Activated T-cell treated with anti-CD3 and anti-CD28 coated beads, Interleukin-2, amount 50 U/mL, for 24 hours (primary cell): ENCODE measurements around the gene TNFSF8.

Source experiments
- DNase-seq: peaks from one replicate; pipeline ENCODE4 v3.0.0-alpha.2; 2020
- H3K27ac Mint-ChIP-seq: 2 replicates; pipeline ENCODE4 v1.8.0; 2020; ENCODE audit warnings: mild to moderate bottlenecking, mixed read lengths
- H3K27me3 Mint-ChIP-seq: 2 replicates; pipeline ENCODE4 v1.8.0; 2020; ENCODE audit warnings: mixed read lengths
- H3K36me3 Mint-ChIP-seq: 2 replicates; pipeline ENCODE4 v1.8.0; 2020; ENCODE audit warnings: low read depth, mixed read lengths
- H3K4me1 Mint-ChIP-seq: 2 replicates; pipeline ENCODE4 v1.8.0; 2020; ENCODE audit warnings: low read depth, mixed read lengths
- H3K4me3 Mint-ChIP-seq: 2 replicates; pipeline ENCODE4 v1.8.0; 2020; ENCODE audit warnings: mild to moderate bottlenecking, moderate library complexity, mixed read lengths
- H3K9me3 Mint-ChIP-seq: 2 replicates; pipeline ENCODE4 v1.8.0; 2020; ENCODE audit warnings: mixed read lengths

The TNFSF8 gene, protein sequence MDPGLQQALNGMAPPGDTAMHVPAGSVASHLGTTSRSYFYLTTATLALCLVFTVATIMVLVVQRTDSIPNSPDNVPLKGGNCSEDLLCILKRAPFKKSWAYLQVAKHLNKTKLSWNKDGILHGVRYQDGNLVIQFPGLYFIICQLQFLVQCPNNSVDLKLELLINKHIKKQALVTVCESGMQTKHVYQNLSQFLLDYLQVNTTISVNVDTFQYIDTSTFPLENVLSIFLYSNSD

DNA sequence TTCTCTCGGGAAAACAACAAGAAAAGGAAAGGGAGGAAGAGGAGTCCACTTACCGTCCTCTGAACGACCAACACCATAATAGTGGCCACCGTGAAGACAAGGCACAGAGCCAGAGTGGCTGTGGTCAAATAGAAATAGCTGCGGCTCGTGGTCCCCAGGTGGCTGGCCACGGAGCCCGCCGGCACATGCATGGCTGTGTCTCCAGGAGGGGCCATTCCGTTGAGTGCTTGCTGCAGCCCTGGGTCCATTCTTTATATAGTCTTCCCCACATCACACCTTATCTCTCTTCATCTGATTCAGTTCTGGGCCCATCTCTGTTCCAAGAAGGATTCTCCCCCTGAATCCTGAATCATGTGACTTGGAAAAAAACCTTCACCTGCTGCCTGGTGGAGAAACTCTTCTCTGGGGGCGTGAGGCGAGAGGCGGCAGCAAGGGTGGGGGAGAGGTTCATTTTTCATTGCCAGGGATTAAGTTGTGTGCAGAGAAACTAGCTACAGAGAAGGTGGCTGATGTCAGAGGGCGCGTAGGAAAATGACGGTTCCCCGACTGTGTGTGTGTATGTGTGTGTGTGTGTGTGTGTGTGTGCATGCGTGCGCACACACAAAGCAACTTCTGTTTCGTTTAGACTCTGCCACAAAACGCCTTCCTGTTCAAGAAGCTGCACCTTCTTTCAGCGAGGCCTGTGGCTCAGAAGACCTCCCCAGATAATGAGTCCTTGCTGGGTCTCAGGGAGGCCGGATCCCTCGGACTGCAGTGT, at the start of gene TNFSF8:
TNFSF8 (minus strand) TSS at position 536 of the 757 bp plus-strand sequence; CDS start at position 248, 288 bp downstream.
- Mint-ChIP-seq H3K27ac (peak within 1 kb of the TSS; percentile 98), H3K36me3 (peaks cover 43% of the 10 kb centered on the region), H3K27me3 (no peaks in the 10 kb centered on the region), H3K4me1 (peaks cover 56% of the 10 kb centered on the region), H3K4me3 (peak within 1 kb of the TSS; percentile 94), H3K9me3 (no peaks in the 10 kb centered on the region)
- peak; percentile 83 for DNase-seq

DNA sequence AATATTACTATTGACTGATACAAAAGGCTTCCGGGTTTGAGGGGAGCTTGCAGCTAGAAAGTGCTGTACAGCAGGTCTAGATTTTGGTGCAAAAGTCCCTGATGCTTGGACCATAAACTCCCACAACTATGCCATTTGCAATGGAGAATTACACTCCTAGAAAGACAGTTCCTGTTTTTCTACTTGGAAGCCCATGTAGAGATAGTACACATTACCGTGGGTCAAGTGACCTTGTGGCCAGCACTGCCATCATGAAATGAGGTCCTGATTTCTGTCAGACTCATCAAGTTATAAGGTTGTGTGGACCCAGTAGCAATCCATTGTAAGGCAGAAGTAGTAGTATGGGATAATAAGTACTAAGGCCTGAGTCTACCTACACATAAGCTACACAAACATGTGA, 42.8 kb upstream of the TNFSF8 start:
- H3K4me1 Mint-ChIP-seq, result peaks cover 15% of the 10 kb centered on the region
- DNase-seq, result no peak
- H3K9me3 Mint-ChIP-seq, result no peaks in the 10 kb centered on the region
- no peaks in the 10 kb centered on the region for H3K27me3 Mint-ChIP-seq
- H3K27ac Mint-ChIP-seq, result no peak overlapping the region
- no peaks in the 10 kb centered on the region for H3K36me3 Mint-ChIP-seq
- H3K4me3 Mint-ChIP-seq, result no peak overlapping the region

DNA sequence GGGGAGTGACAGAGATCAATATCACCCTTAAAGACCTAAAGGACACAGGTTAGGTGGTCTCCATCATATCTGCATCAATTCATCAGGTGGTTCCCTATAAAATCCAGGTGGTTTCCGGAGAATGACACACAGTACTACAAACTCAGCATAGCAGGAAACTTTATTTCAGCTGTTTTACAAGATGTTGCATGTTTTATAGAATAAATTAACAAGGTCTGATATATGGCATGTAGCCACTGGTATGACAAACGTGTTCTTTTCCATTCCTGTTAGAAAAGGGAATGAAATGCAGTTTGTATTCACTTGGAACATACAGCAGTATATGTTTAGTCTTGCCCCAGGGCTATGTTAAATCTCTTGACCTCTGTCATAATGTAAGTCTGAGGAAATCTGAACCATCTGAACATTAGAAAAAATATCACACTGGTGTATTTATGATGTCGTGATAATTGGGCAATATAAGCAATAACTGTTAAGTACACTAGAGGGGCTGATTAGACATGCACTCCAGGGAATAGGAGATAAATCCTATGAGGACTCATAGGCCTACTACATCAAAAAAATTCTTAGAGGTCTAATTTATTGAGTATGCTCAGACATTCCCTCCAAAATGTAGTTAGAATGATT, 42.2 kb upstream of the TNFSF8 start:
- H3K4me1 Mint-ChIP-seq, result peaks cover 21% of the 10 kb centered on the region
- H3K4me3 Mint-ChIP-seq, result no peak overlapping the region
- H3K9me3 Mint-ChIP-seq, result no peaks in the 10 kb centered on the region
- no peaks in the 10 kb centered on the region for H3K36me3 Mint-ChIP-seq
- H3K27me3 Mint-ChIP-seq, result no peaks in the 10 kb centered on the region
- DNase-seq, result no peak
- no peak overlapping the region for H3K27ac Mint-ChIP-seq

DNA sequence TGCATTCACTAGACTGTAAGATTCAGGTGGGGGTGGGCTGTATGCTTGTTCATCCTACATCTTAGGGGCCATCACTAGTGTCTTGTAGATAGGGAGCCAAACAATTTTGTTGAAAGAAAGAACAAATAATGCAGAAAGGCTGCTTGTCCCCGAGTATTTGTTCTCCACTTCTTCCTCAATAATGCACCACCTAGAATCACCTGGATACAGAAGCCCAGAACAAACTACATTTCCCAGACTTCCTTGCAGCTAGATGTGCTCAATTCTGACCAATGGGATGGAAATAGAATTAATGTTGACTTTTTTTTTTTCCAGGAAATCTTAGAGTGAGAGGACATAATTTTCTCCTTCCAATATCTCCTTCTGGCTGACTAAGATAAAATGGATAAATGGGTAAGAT, 38.9 kb upstream of the TNFSF8 start:
- Mint-ChIP-seq H3K9me3 (no peaks in the 10 kb centered on the region), H3K36me3 (no peaks in the 10 kb centered on the region), H3K27ac (no peak overlapping the region), H3K4me1 (peaks cover 24% of the 10 kb centered on the region), H3K27me3 (no peaks in the 10 kb centered on the region), H3K4me3 (no peak overlapping the region)
- DNase-seq, result no peak

DNA sequence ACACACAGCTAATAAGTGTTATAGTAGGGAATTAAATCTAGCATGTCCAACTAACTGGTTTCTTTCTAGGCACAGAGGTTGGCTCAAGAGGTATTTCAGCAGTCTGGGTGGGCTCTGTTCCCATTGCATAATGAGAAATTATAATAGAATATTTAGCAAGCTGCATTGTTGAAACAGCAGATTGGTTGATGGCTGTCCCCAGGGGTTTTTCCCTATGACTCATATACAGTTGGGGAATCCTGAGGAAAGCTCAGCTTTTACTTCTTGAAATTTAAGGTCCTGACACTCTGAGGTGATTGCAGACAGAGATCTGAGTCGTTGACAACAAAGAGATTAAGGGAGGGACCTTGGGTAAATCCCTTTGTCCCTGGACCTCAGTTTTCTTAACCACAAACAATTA, 38.3 kb upstream of the TNFSF8 start:
- DNase-seq, result no peak
- Mint-ChIP-seq H3K27ac (peak overlapping the region; percentile 19), H3K27me3 (no peaks in the 10 kb centered on the region), H3K36me3 (no peaks in the 10 kb centered on the region), H3K4me1 (peaks cover 24% of the 10 kb centered on the region), H3K9me3 (peaks cover 2% of the 10 kb centered on the region), H3K4me3 (no peak overlapping the region)

DNA sequence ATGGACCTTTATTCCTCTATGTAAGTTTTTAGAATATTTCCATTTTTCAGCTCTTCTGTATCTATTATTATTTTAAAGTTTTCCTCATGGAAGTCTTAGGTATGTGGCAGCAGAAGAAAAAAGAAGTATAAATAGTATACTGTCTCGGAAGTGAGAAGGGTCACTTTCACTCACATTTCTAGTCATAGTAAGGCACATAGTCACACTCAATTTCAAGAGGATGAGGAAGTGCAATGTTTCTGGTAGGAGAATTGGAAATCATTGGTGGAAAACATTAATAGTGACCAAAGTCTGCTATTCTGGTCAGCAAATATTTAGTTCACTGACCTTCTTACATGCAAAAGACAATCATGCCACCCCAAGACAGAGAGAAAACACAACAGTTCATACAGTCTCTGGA, 35.2 kb upstream of the TNFSF8 start:
- Mint-ChIP-seq H3K4me3 (no peak overlapping the region), H3K4me1 (peaks cover 33% of the 10 kb centered on the region), H3K27me3 (no peaks in the 10 kb centered on the region), H3K9me3 (peaks cover 24% of the 10 kb centered on the region), H3K36me3 (peaks cover 22% of the 10 kb centered on the region), H3K27ac (no peak overlapping the region)
- DNase-seq, result no peak

DNA sequence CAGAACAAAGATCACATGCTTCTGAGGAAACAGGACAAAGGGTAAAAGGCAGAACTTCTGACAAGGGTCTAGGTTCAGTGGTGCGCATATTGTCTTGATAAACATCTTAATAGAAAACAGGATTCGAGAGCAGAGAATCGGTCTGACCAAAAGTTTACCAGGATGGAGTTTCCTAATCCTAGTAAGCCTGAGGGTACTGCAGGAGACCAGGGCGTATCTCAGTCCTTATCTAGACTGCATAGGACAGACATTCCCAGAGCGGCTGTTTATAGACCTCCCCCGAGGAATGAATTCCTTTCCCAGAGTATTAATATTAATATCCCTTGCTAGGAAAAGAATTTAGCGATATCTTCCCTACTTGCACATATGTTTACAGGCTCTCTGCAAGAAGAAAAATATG, 32.4 kb upstream of the TNFSF8 start:
- no peaks in the 10 kb centered on the region for H3K27me3 Mint-ChIP-seq
- peaks cover 39% of the 10 kb centered on the region for H3K9me3 Mint-ChIP-seq
- H3K4me3 Mint-ChIP-seq, result no peak overlapping the region
- DNase-seq, result no peak
- H3K4me1 Mint-ChIP-seq, result peaks cover 41% of the 10 kb centered on the region
- peaks cover 38% of the 10 kb centered on the region for H3K36me3 Mint-ChIP-seq
- H3K27ac Mint-ChIP-seq, result no peak overlapping the region

DNA sequence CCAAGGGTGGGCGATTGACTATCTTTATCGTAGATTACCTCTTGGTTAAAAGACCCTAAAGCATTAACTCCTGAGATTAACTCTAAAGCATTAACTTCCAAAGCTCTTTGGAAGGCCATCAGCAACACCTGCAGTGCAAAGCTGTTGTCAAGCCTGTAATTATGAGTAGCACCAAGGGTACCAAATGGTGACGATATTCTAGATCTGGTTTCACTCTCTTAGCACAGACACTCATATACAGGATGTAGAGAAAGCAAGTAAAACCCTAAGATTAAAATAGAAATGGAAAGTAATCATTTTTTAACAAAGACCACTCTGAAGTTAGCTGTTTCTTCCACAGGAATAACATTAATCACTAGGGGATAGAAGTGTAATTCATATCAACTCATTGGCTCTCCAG, 29.9 kb upstream of the TNFSF8 start:
- Mint-ChIP-seq H3K36me3 (peaks cover 38% of the 10 kb centered on the region), H3K9me3 (peaks cover 39% of the 10 kb centered on the region), H3K27ac (peak overlapping the region; percentile 97), H3K27me3 (no peaks in the 10 kb centered on the region), H3K4me3 (no peak overlapping the region), H3K4me1 (peaks cover 56% of the 10 kb centered on the region)
- DNase-seq, result no peak

DNA sequence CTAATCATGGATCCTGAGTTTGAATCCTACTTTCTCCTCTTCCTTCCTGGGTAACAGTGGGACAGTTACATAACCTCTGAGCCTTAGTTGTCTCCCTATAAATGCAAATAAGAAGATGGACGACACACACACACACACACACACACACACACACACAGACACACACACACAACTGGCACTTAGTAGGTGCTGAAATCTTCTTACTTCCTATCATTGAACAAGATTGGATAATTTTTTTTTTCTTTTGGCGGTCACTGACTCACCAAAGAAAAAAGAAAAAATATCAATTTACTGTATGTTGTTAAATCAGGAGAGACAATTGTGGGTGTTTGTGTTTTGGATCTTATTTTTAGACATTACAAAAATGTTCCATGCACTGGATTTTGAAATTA, 28.4 kb upstream of the TNFSF8 start:
- Mint-ChIP-seq H3K4me1 (peaks cover 64% of the 10 kb centered on the region), H3K4me3 (peak overlapping the region; percentile 69), H3K27me3 (no peaks in the 10 kb centered on the region), H3K27ac (peak overlapping the region; percentile 97), H3K9me3 (peaks cover 39% of the 10 kb centered on the region), H3K36me3 (peaks cover 38% of the 10 kb centered on the region)
- DNase-seq, result no peak

DNA sequence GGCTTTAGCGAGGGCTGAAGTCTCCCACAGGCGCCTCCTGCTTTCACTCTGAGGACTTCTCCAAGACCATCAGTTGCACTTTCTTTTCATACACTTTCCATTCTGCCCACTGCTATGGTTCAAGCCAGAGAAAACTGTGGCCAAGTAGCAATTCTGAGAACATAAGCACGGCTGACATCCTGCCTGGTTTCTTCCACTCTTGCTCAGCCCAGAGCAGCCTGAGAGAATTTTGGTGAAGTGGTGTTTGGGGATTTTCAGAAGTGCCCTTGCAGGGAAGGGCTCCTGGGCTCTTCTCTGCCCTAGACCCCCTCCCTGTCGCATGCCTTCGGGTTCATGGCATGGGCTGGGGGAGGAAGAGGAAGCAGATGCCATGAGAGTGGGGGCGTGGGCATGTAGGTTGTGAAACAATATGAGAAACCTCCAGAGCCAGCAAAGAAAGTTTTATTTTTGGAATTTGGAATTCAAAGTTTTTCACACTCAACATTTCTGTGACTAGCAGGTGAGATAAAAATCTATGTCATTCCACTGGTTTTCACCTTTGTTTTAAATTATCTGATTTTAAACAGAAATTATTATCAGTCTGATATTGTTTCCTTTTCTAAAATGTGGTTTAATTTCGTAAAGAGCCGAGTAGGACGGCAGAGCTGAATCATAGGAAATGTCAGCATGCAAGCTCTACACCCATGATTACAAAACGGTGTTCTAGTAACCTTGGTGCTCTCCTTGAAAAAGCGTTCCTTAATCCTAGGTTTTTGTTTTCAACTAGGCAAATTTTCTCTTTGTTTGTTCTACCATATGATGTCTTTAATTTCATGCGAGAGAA, 27.8 kb upstream of the TNFSF8 start:
- peak overlapping the region; percentile 97 for H3K27ac Mint-ChIP-seq
- no peaks in the 10 kb centered on the region for H3K27me3 Mint-ChIP-seq

DNA sequence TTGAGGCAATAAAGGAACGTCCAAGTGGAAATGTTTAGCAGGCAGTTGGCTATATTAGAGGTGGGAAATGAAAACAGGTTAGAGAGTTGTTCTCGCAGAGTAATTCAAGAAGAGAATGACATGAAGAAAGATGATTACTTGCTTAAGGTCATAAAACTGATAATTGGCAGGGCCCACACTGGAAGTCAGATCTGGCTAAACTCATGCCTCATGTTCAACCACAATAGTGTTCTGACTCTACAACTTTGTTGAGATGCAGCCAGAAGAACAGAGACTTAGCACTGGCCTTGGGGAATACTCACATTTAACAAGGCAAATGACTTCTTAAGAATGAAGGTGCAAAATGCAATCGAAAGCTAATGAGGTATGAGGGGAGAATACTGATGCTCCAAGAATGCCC, 27.2 kb upstream of the TNFSF8 start:
- Mint-ChIP-seq H3K9me3 (peaks cover 30% of the 10 kb centered on the region), H3K4me3 (peak overlapping the region; percentile 69), H3K4me1 (peaks cover 69% of the 10 kb centered on the region), H3K27ac (peak overlapping the region; percentile 97), H3K36me3 (peaks cover 33% of the 10 kb centered on the region), H3K27me3 (no peaks in the 10 kb centered on the region)
- DNase-seq, result no peak

More for the DNA sequence above, 27.8 kb upstream of the TNFSF8 start:
- peak; percentile 66 for DNase-seq
- H3K36me3 Mint-ChIP-seq, result peaks cover 38% of the 10 kb centered on the region
- H3K9me3 Mint-ChIP-seq, result peaks cover 37% of the 10 kb centered on the region
- peaks cover 69% of the 10 kb centered on the region for H3K4me1 Mint-ChIP-seq
- peak overlapping the region; percentile 69 for H3K4me3 Mint-ChIP-seq

DNA sequence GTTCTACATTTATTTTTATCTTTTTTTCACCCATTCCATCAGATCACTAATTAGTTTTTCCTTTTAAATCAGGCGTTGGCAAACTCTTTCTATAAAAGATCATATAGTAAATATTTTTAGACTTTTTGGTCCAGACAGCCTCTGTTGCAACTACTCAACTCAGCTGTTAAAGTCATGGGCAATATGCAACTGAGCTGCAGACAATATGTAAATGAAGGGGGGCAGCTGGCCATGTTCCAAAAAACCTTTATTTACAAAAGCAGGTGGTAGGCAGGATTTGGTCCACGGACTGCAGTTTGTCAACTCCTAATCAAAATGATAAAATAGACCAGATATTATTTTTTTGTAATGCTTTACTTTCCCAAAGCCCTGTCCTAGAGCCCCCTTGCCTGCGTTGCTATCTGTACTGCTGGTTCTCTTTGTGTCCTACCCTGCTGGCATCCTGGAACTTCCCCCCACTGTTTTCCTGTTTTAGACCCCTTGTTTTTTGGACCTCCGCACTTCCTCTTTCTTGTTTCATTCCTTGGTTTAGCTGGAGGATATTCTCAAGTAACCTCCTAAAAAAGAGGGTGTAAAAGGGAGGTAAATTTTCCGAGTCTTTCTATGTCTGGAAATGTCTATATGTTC, 24.7 kb upstream of the TNFSF8 start:
- no peak overlapping the region for H3K4me3 Mint-ChIP-seq
- H3K4me1 Mint-ChIP-seq, result peaks cover 55% of the 10 kb centered on the region
- peaks cover 13% of the 10 kb centered on the region for H3K36me3 Mint-ChIP-seq
- H3K27ac Mint-ChIP-seq, result no peak overlapping the region
- no peaks in the 10 kb centered on the region for H3K27me3 Mint-ChIP-seq
- no peak for DNase-seq
- H3K9me3 Mint-ChIP-seq, result peaks cover 11% of the 10 kb centered on the region

DNA sequence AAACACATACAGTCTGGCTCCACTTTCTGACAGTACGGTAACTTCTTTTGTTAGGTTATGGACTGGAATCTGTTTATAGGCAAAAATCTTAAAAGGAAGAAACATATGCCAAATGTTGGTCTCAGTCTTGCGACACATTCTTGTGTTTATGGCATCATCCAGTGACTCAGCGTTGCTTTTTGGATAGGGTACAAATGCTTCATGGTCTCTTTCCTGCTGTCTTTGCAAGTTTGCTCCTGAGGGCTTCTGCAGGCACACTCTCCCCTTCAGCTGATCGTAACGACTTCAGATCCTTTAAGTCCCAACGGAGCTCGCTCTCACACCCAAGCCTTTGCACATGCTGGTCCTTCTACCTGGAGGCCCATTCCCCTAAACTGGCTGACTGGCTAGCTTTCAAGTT, 23.6 kb upstream of the TNFSF8 start:
- Mint-ChIP-seq H3K4me3 (no peak overlapping the region), H3K27ac (no peak overlapping the region), H3K36me3 (peaks cover 3% of the 10 kb centered on the region), H3K27me3 (no peaks in the 10 kb centered on the region), H3K4me1 (peaks cover 47% of the 10 kb centered on the region), H3K9me3 (no peaks in the 10 kb centered on the region)
- no peak for DNase-seq

DNA sequence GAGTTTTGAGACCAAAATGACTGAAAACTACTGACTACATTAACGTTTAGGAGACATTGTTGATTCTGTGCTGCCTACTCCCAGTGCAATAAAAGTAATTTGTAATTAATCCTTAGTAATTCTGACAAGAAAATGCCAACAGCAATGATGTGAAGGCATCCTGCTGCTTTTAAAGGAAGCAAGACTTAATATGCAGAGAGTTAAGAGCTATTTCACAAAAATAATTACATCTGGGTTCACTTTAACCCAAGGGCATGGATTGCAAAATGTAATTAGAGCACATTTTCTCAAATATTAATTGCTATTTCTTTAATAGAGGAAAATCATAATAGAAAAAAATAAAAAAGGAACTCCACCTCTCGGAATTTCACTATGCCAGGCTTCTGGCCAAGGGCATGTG, 22.7 kb upstream of the TNFSF8 start:
- H3K27me3 Mint-ChIP-seq, result no peaks in the 10 kb centered on the region
- no peak overlapping the region for H3K4me3 Mint-ChIP-seq
- H3K9me3 Mint-ChIP-seq, result no peaks in the 10 kb centered on the region
- no peaks in the 10 kb centered on the region for H3K36me3 Mint-ChIP-seq
- DNase-seq, result no peak
- no peak overlapping the region for H3K27ac Mint-ChIP-seq
- peaks cover 38% of the 10 kb centered on the region for H3K4me1 Mint-ChIP-seq
